DOHH2 (cell line): ENCODE results near the gene PHACTR1.

Experiments
- EZH2phosphoT487 ChIP-seq: fragments of 200-600 bp; sonication (generic); IDR thresholded peaks from 2 replicates; pipeline ENCODE4 v1.6.1; 2017; ENCODE audit warnings: borderline replicate concordance, mild to moderate bottlenecking, antibody characterized with exemption, low read length, moderate library complexity, mixed read lengths
- TF ChIP-seq, protein P1 (sequence below): fragments of 200-600 bp; sonication (generic); IDR thresholded peaks from one replicate; pipeline ENCODE4 v1.5.1; 2014; ENCODE audit warnings: antibody characterized with exemption, mild to moderate bottlenecking, low read depth, low read length; ENCODE audit not compliant: poor library complexity, severe bottlenecking

DNA sequence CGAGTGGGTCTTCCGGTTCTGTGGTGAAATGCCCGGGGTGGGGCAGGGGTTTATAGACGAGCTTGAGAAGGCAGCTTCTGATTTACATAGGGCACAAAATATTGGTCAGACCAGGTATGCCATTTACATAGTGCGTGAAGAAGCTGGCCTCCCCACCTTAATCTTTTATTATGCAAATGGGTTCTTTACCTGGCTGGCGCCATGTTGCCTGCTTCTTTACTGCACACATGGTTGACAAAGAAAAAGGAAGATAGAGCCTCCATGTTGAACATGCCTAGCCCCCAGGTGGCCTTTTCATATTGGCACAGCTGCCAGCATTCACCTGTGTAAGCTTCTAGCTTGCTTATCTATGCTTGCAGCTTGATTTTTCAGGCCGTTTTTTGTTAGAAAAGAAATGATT lies 276.2 kb downstream of the PHACTR1 start:
- TF ChIP-seq, protein P1, sequence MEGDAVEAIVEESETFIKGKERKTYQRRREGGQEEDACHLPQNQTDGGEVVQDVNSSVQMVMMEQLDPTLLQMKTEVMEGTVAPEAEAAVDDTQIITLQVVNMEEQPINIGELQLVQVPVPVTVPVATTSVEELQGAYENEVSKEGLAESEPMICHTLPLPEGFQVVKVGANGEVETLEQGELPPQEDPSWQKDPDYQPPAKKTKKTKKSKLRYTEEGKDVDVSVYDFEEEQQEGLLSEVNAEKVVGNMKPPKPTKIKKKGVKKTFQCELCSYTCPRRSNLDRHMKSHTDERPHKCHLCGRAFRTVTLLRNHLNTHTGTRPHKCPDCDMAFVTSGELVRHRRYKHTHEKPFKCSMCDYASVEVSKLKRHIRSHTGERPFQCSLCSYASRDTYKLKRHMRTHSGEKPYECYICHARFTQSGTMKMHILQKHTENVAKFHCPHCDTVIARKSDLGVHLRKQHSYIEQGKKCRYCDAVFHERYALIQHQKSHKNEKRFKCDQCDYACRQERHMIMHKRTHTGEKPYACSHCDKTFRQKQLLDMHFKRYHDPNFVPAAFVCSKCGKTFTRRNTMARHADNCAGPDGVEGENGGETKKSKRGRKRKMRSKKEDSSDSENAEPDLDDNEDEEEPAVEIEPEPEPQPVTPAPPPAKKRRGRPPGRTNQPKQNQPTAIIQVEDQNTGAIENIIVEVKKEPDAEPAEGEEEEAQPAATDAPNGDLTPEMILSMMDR, result no peak
- TF ChIP-seq EZH2phosphoT487, result no peak
